RWPE1 (cell line): Measurements from ENCODE around the gene NOTCH3.
A peak's percentile ranks its signal among the peaks of the same experiment; 100 is the strongest.

Experiments used
- CTCF ChIA-PET: fragments of 350-600 bp; sonication (Branson Sonifier 250); formaldehyde crosslinking; extraction: SDS; loops from one replicate; lab custom pipeline; 2021; lab: Yijun Ruan, JAX
- POLR2A ChIA-PET: fragments of 400-600 bp; formaldehyde crosslinking; extraction: SDS; loops from one replicate; lab custom pipeline; 2020; ENCODE audit warnings: antibody characterized with exemption; ENCODE audit not compliant: low non-redundant PET; lab: Yijun Ruan, JAX
- DNase-seq: peaks from one replicate; pipeline ENCODE4 v3.0.0; 2012; ENCODE audit warnings: low spot score
- H3K27ac ChIP-seq: fragments of 450-650 bp; 2 replicates; pipeline ENCODE4 v1.5.1; 2017
- TF ChIP-seq, protein P1 (sequence below): fragments of 450-650 bp; conservative IDR thresholded peaks from 2 replicates; pipeline ENCODE4 v1.5.1; 2017; ENCODE audit warnings: low read depth, mild to moderate bottlenecking

The NOTCH3 gene

DNA sequence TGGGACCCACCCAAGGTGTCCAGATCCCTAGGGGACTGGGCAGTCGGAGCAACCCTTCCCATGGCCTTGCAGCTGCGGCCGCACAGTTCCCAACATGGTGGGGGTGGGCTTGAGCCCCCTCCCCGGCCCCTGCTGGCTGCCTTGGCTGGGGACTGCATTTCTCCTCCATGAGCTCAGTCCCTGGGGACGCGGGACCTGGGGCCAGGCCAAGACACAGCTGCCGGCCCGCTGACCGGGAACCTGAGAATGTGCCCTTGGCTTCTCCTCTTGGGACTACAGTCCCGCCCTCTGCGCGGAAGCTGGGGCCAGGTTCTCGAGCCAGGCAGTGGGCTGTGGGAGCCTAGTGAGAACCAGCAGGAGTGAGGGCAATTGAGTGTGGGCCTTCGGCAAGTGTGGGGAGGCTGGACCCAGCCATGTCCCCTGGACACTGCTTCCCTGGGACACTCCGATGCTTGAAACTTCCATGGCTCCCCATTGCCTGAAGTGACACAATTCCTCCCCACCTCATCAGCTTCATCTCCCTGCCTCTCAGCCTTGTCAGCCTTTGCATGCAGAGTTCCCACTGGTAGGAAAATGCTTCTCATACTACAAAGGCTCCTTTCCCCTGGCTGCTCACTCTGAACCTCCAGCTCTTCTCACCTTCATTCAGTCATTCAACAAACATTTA is 13.1 kb upstream of the NOTCH3 start:
- no peak overlapping the region for H3K27ac ChIP-seq
- ChIA-PET CTCF (interaction anchor here (1.0 kb wide), 1 partner anchor 20 kb away, joined by 3 read pairs; no protein-coding TSS in a partner anchor), POLR2A (interaction anchor here (0.7 kb wide), 1 partner anchor 17 kb away, joined by 3 read pairs; no protein-coding TSS in a partner anchor)
- no peak for DNase-seq
- TF ChIP-seq, protein P1, sequence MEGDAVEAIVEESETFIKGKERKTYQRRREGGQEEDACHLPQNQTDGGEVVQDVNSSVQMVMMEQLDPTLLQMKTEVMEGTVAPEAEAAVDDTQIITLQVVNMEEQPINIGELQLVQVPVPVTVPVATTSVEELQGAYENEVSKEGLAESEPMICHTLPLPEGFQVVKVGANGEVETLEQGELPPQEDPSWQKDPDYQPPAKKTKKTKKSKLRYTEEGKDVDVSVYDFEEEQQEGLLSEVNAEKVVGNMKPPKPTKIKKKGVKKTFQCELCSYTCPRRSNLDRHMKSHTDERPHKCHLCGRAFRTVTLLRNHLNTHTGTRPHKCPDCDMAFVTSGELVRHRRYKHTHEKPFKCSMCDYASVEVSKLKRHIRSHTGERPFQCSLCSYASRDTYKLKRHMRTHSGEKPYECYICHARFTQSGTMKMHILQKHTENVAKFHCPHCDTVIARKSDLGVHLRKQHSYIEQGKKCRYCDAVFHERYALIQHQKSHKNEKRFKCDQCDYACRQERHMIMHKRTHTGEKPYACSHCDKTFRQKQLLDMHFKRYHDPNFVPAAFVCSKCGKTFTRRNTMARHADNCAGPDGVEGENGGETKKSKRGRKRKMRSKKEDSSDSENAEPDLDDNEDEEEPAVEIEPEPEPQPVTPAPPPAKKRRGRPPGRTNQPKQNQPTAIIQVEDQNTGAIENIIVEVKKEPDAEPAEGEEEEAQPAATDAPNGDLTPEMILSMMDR, result no peak

DNA sequence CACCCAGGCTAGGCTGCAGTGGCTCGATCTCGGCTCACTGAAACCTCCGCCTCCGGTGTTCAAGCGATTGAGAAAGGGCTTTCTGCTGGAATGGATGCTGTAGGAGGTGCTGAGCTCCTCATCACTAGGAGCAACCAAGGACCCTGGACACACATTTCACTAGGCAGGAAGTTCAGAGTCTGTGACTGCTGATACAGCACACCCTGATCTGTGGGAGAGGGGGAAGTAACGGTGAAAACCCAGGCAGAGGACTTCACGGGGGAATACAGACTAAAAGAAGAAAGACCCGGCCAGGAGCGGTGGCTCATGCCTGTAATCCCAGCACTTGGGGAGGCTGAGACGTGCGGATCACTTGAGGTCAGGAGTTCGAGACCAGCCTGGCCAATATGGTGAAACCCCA is 11.9 kb upstream of the NOTCH3 start:
- ChIA-PET POLR2A (no interaction called here), CTCF (interaction anchor here (0.8 kb wide), 1 partner anchor 18 kb away, joined by 4 read pairs; no protein-coding TSS in a partner anchor)
- TF ChIP-seq, protein P1, result no peak
- H3K27ac ChIP-seq, result no peak overlapping the region
- DNase-seq, result no peak

DNA sequence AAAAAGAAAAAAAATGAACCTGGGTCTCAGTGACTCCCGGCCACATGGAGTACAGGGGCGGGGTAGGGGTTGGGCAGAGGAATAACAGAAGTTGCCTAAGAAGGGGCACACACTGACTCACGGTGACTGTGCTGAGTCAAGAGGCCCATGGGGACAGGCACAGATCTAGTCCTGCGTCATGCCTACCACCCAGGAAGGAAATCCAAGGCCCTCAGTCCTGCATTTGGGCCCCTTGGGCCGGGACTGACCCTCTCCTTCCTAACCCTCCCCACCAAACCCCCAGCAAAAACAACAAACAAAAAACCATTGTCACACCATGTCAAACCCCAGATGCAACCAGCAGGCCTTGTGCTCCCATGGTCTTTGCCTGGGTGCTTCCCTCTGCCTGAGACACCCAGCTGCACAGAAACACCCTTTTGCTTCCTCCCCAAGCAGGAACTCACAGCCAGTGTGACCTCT is 9.6 kb upstream of the NOTCH3 start:
- CTCF ChIA-PET, result no interaction called here
- peak; percentile 68 for DNase-seq
- POLR2A ChIA-PET, result interaction anchor here (0.6 to 0.7 kb wide), 2 partner anchors 9 to 72 kb away, joined by 3 to 7 read pairs; no protein-coding TSS in a partner anchor
- TF ChIP-seq, protein P1, result no peak
- H3K27ac ChIP-seq, result peak overlapping the region; percentile 66

DNA sequence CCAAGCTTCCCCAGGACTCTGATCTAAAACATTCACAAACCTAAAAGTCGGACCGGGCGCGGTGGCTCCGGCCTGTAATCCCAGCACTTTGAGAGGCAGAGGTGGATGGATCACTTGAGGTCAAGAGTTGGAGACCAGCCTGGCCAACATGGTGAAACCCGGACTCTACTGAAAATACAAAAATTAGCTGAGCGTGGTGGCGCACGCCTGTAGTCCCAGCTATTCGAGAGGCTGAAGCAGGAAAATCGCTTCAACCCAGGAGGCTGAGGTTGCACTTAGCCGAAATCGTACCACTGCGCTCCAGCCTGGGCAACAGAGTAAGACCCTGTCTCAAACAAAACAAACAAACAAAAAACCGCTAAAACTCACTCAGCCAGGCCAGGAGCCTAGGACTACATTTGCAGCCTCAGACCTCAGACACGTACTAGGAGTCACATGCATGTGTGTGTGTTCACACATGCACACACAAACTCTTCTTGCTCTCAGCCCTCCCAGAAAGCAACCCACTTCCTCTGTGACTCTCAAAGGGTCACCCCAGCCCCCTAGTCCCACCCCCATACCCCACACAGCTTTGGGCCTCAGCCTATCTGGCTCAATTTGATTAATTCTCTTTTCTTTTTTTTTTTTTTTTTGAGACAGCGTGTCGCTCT is 704 bp upstream of the NOTCH3 start:
- H3K27ac ChIP-seq, result peak overlapping the region; percentile 4; the same call in 1 of the 2 replicates
- CTCF ChIA-PET, result interaction anchor here (0.6 kb wide), 1 partner anchor 177 kb away, joined by 3 read pairs; no protein-coding TSS in a partner anchor
- TF ChIP-seq, protein P1, result no peak
- POLR2A ChIA-PET, result no interaction called here
- no peak for DNase-seq

DNA sequence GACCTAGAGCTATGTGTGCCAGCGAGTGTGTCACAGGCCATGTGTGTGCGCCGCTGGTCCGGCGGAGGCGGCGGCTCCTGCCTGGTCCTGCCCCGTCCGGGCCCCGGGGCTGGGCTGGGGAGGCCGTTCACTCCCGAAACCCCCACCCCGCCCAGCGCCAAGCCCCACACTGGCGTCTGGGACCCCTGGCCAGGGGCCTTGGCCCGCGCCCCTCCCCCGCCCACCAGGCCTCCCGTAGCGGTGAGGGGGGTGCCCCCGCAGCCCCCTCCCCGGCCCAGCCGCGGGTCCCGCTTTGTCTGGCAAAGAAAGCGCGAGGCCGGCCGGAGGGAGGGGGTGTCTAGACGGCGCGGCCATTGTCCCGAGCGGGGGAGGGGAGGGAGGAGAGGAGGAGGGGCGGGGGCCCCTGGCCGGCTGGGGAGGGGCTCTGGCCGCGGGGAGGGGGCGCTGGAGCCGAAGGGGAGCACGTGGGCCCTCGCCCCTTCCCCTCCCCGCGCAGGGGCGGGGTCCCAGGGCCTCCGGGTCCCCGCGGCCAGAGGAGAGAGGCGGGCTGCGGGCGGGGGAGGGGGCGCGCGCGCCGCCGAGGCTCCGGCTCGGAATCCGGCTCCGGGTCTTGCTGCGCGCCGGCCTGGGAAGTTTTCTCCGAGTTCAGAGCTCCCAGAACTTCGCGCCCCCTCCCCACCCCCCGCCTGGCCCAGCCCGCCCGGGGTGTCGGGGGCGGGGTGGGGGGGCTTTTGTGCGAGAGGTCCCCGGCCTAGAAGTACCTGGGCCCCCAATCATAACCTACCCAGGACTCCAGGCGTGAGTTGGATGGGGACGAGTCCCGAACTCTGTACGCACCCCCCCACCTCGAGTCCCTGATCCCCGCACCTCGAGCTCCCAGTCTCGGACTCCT is 888 bp downstream of the NOTCH3 start:
- ChIA-PET CTCF (interaction anchor here (0.6 kb wide), 1 partner anchor 194 kb away, joined by 3 read pairs; no protein-coding TSS in a partner anchor), POLR2A (no interaction called here)
- TF ChIP-seq, protein P1, result no peak
- peak overlapping the region; percentile 92 for H3K27ac ChIP-seq
- DNase-seq, result no peak
